NCI-H1417 treated with DMSO at 0.1 percent for 48 hours (cell line): ENCODE measurements around the gene AKIRIN2.

Source experiments
- DNase-seq: peaks from one replicate; lab custom pipeline; 2025; lab: John Stamatoyannopoulos, UW

The AKIRIN2 gene

DNA sequence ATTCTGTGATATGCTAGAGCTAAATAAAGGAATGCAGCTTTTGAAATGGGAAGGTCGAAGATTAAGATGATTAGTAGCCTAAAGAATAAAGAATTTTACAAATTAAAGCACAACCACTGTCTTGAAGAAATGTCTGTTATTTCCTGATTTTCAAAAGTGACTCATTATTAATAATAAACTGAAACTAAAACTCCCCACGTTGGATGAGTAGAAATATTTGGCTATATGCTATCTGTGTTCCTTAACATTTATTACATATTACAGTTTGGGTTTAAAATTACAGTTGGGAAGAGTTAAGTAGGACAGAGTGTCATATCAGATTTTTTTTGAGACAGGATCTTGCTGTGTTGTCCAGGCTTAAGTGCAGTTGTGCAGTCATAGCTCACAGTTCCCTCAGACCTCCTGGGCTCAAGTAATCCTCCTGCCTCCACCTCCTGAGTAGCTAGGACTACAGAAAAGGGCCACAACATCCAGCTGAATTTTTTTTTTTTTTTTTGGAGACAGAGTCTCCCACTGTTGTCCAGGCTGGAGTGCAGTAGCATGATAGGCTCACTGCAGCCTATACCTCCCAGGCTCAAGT is 47.1 kb downstream of the AKIRIN2 start:
- DNase-seq = no peak

DNA sequence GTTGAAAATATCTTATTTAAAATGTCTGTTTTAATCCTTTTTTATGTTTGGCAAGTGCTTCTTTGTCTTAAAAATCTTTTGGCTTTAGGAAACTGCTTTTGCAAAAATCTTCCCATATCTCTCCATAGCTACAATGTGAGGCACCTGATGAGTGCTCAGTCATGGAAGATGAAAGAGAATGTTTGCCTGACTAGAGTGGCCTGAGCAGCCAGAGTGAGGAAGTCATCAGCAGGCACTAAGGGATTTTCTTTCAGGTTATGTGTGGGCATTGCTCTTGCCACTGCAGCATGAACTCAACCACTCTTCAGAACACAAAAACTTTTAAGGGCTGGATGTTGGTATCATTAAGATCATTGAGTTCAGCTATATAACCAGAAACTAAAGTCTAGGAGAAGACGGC is 47.9 kb downstream of the AKIRIN2 start:
- no peak for DNase-seq

- DNase-seq = no peak
Measured at GRCh38 chr6:87653074-87653962, 48.7 kb downstream of the AKIRIN2 start.

DNA sequence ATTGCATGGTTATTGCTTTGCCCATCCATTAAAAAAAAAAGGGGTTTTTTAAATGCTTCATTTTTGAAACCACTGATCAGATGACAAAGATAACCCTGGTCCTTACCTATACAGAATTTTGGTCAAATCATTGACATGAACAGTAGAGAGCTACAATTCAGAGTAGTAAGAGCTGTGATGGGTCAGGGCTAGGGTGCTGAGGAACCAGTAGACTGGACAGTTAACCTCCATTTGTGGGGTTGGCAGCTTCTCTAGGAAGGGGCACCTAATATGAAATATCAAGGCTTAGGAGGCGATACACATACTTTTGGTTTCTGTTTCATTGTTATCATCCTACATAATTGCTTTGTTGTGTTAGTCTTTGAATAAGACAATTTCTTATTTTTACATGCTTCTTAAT is 57.0 kb downstream of the AKIRIN2 start:
- DNase-seq = no peak

DNA sequence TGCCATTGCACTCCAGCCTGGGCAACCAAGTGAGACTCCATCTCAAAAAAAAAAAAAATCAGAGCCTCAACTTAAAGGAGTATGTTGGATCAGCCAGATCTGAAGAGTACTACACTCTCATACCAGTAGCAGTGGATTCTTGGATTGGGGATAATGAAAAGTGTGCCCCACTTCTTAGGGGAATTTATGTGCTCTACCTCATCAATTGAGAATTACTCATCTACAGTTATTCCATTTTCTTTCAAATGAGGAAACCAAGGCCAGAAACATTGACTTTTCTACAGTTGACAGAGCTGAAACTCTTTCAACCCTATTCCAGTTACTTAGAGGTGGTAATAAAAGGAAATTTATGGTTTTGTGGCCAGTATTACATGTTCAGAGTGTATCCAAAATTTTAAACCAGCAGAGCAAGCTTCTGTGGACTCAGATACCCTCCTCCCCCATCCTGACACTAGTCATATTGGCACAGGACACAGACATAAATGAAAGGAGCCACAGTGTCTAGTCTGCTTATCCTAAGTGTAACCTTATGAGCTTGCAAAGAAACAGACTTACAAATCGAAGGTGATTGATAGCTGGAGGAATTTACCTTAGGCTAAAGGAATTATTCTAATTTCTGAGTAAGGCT is 60.9 kb downstream of the AKIRIN2 start:
- no peak for DNase-seq

DNA sequence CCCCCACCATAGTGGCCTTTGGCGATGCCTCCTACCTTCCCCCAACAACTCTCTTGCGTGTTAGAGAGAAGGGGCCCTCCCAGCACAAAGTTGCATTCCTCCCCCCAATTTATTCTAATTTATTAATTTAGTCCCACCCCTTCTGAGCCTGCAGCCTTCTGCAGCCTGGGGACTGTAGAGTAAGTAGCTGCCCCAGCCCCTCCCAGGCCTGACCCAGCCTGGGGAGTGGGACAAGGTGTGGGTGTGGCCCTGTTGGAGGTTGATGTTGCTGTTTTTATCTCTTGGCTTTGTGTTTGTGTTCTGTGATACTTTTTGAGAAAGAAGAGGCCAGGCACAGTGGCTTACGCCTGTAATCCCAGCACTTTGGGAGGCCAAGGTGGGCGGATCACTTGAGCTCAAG is 62.7 kb downstream of the AKIRIN2 start:
- DNase-seq = no peak

DNA sequence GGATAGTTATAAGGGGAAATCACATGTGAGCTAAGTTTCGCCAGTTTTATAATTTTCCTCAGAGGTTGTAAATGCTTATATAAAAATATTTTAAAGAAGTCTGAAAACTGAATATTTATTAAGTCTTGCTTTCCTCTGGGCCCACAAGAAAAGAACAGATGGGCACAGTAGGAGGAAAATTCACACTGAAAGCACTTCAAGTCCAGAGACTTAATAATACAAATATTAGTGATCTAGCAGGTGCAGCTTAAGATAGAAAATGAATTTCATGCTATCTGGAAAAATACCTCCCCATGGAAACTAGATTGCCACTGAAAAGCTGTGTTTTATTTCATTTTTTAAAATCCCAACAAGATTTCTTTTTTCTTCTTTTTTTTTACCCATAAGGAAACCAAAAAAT is 64.9 kb downstream of the AKIRIN2 start:
- no peak for DNase-seq

DNA sequence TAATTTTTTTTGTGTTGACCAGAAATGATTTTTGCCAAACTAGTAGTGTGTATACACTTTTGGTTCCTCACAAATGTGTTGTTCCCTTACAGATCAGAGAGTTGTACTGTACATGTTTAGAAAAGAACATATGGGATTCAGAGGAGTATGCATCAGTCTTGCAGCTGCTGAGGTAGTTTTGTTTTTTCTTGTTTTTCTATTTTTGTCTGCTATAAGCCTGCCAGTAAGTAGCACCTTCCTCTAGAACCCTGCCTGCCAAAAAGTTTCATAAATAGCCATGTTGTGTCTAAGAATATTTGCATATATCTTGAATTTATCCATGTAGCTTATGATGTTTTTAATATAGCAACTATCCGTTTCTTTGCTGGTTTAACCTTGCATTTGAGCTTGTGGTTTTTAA is 65.7 kb downstream of the AKIRIN2 start:
- no peak for DNase-seq

- DNase-seq = no peak
Measured at GRCh38 chr6:87633851-87634250, 68.2 kb downstream of the AKIRIN2 start.

- no peak for DNase-seq
Measured at GRCh38 chr6:87630746-87631145, 71.3 kb downstream of the AKIRIN2 start.

GRCh38 chr6:87628881-87629280 is 73.2 kb downstream of the AKIRIN2 start:
- no peak for DNase-seq

DNA sequence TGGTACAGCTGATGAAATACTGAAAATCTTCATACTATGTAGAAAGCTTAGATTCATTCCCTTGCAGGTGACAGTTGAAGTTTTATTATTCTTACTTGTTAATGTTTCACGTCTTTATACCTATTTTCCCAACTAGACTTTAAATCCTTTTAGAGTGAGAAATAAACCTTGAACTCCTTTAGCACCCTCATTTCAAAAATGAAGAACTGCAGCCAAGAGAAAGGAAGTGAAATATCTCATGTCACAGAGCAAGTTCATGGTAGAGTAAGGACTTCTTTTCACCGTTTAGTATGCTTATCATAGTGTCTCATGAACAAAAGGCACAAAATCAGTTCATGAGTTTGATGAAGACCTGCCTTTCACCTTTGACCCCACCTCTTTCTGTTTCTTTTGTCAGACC is 73.6 kb downstream of the AKIRIN2 start:
- no peak for DNase-seq
